AG04450 (cell line): ENCODE results near the gene MTHFD2L. TPM values are rescaled to one million over a fixed set of nuclear protein-coding genes. Genes with fewer than 3 reads are reported as not detected.

Experiments used
- CTCF ChIA-PET: fragments of 300-600, 350-600 bp; formaldehyde crosslinking; extraction: SDS; loops from one replicate; lab custom pipeline; 2022; ENCODE audit warnings: antibody characterized with exemption, inconsistent platforms; lab: Charles Lee
- POLR2A ChIA-PET: fragments of 350-600 bp; formaldehyde crosslinking; extraction: SDS; loops from one replicate; lab custom pipeline; 2021; ENCODE audit warnings: antibody characterized with exemption, inconsistent platforms; lab: Yijun Ruan, JAX
- DNase-seq: peaks from one replicate; pipeline ENCODE4 v3.0.0-alpha.2; 2011; ENCODE audit warnings: low read depth, low spot score
- H3K27ac ChIP-seq: one replicate; pipeline ENCODE4 v1.5.1; 2012; ENCODE audit warnings: low read depth, low read length, control low read depth
- H3K27me3 ChIP-seq: one replicate; pipeline ENCODE4 v1.6.0; 2012; ENCODE audit warnings: low read length; ENCODE audit not compliant: control insufficient read depth, insufficient read depth
- H3K4me3 ChIP-seq: 2 replicates; pipeline ENCODE4 v1.5.1; 2011; ENCODE audit warnings: mild to moderate bottlenecking, low read depth, low read length, control low read depth
- H3K9me3 ChIP-seq: 2 replicates; pipeline ENCODE4 v1.5.1; 2012; ENCODE audit warnings: low read length; ENCODE audit not compliant: control insufficient read depth, insufficient read depth
- CTCF ChIP-seq: IDR thresholded peaks from 2 replicates; pipeline ENCODE4 v1.5.1; 2011; ENCODE audit warnings: low read depth, low read length, control low read depth, inconsistent platforms
- polyA plus RNA-seq: library from polyadenylated mRNA; depleted of rRNA; stranded (reverse); fragments of >200 nt; gene quantifications from 2 replicates; pipeline ENCODE4 v1.2.3, GENCODE V29; 2011

The MTHFD2L gene
- polyA plus RNA-seq, 1 experiment: 6.2 TPM

- Histone ChIP-seq H3K4me3 (no peak overlapping the region), H3K27ac (no peak overlapping the region), H3K27me3 (no peaks in the 10 kb centered on the region), H3K9me3 (no peaks in the 10 kb centered on the region)
- ChIA-PET POLR2A (no interaction called here), CTCF (no interaction called here)
- DNase-seq: no peak
- TF ChIP-seq CTCF: no peak
Measured at GRCh38 chr4:74287791-74288190, 129.9 kb downstream of the MTHFD2L start.

DNA sequence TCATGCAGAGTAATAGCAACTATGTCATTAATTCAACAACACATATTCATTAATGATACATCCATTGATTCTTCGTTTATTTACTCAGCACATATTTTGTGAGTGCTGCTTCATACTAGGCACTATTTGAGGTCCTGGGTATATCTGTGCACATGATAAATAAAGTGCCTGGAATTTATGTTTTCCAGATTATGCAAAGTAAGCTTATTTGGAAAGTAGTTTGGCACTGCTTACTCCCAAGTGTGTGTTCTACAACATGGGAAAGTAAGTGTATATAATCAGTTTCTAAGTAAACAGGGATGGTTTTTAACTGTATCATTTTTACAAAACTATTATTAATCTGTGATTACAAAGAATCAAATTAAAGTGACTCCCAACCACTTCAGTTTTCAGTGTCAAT lies 133.6 kb downstream of the MTHFD2L start:
- POLR2A ChIA-PET: no interaction called here

DNA sequence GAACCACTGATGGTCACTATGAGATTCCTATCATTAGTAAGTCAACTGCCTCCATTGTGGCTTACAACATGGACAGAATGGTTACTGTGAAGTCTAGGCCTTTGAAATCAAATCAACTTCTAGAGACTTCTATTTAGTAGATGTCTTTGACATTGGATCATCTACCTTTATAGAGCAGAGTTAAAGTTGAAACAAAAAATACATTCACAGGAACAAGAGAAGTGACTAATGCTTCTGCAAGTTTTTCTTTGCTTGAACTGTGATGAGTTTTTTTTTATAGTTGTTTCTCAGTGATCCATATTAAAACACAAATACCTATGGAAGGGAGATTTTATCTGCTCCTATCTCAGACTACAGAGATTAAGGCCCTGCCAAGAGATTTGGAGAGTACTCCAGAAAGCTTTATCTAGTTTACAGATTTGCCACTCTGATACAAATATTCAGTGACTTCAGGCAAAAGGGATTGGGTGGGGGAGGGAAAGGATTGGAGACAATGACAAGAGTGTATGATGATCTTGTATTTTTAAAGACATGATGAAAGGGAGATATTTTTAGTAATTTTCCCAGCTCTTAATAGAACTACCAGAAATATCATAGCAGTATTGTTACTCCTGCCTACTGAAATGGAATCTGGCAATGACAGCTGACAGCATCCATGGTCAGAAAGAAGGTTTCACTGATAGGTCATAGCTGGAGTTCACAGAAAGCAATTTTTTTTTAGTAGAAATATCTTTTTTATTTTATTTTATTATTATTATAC lies 134.4 kb downstream of the MTHFD2L start:
- no peak overlapping the region for H3K4me3 ChIP-seq
- no peak for TF ChIP-seq CTCF
- no peaks in the 10 kb centered on the region for H3K27me3 ChIP-seq
- no peaks in the 10 kb centered on the region for H3K9me3 ChIP-seq
- H3K27ac ChIP-seq: no peak overlapping the region
- ChIA-PET CTCF (interaction anchor here (0.7 kb wide), 1 partner anchor 14 kb away, joined by 3 read pairs; no protein-coding TSS in a partner anchor), POLR2A (interaction anchor here (0.6 kb wide), 1 partner anchor 258 kb away, joined by 3 read pairs; no protein-coding TSS in a partner anchor)
- no peak for DNase-seq

More for the DNA sequence above, 133.6 kb downstream of the MTHFD2L start:
- H3K9me3 ChIP-seq: no peaks in the 10 kb centered on the region
- CTCF ChIA-PET: interaction anchor here (0.7 to 1.0 kb wide), 2 partner anchors 14 to 103 kb away, joined by 3 read pairs; no protein-coding TSS in a partner anchor
- DNase-seq: no peak
- no peaks in the 10 kb centered on the region for H3K27me3 ChIP-seq
- no peak for TF ChIP-seq CTCF
- no peak overlapping the region for H3K4me3 ChIP-seq
- H3K27ac ChIP-seq: no peak overlapping the region

GRCh38 chr4:74293558-74293957 lies 135.6 kb downstream of the MTHFD2L start:
- CTCF ChIA-PET: no interaction called here

More at GRCh38 chr4:74293558-74293957, 135.6 kb downstream of the MTHFD2L start:
- TF ChIP-seq CTCF: no peak
- Histone ChIP-seq H3K4me3 (no peak overlapping the region), H3K9me3 (no peaks in the 10 kb centered on the region), H3K27me3 (no peaks in the 10 kb centered on the region), H3K27ac (no peak overlapping the region)
- DNase-seq: no peak
- POLR2A ChIA-PET: interaction anchor here (0.5 kb wide), 1 partner anchor 72 kb away, joined by 4 read pairs; no protein-coding TSS in a partner anchor
